Activated CD4-positive, alpha-beta T cell treated with anti-CD3 and anti-CD28 coated beads, Interleukin-2, amount 50 U/mL, for 16 hours (primary cell): ENCODE measurements around the gene PRKCE.

Experiments used
- DNase-seq: peaks from one replicate; pipeline ENCODE4 v3.0.0-alpha.2; 2020

PRKCE gene

GRCh38 chr2:45814951-45815621, 163.6 kb downstream of the PRKCE start:
- DNase-seq, result no peak

GRCh38 chr2:45816272-45816671, 164.8 kb downstream of the PRKCE start:
- DNase-seq, result no peak

DNA sequence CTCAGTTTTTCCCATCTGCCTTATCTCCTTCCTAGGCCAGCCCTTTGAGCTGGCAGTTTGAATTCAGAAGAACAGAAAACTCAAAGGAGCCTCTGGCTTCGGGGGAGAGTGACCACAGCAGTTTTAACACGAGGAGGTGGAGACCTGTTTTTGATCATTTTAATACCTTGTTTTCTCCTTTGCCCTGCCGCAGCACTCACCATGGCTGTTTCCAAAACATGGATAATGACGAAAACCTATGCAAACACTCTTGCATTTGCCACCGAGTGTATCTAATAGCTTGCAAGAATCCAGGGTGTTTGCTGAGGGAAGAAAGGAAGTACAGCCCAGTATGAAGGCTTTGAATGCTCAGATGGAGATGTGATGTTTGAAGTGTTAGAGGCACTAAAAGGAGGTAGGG, 167.1 kb downstream of the PRKCE start:
- no peak for DNase-seq

DNA sequence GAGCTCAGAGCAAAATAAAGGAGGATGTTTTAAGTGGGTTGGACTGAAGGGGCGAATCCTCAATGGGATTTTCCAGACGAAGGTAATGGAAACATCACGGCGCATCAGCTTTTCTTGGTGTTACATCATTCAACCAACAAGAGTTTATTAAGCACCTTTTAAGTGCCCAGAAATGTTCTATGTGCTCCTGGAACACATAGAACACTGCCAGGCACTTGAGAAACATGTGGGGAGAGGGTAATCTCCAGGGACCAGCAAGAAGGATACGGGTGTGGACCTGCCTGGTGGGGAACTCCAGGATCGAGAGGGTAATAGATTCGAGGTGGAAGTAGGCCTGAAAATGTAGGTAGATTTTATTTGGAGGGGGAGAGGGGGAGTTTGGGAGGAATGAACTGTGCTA, 168.6 kb downstream of the PRKCE start:
- no peak for DNase-seq

GRCh38 chr2:45821558-45822271, 170.2 kb downstream of the PRKCE start:
- no peak for DNase-seq

GRCh38 chr2:45822272-45822630, 170.8 kb downstream of the PRKCE start:
- DNase-seq, result no peak

- no peak for DNase-seq
These were observed 172.3 kb downstream of the PRKCE start for GRCh38 chr2:45823723-45824206.

GRCh38 chr2:45825001-45825651, 173.7 kb downstream of the PRKCE start:
- DNase-seq, result no peak

DNA sequence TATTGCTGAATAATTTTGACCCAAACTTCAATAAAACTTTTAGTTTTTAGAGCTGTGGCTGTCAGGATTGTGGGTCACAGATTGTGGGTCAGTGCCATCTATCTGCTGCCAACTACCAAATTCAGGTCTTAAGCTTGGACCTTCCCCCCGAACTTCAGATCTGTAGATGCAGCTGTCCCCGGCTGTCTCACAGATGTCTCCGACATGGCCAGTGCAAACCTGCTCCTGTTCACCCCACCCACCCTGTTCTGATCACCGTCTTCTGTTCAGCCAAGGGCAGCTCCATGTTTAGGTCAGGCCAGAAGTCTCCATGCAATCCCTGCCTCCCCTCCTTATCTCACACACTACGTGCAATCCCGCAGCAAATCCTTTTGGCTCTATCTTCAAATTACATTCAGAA, 175.0 kb downstream of the PRKCE start:
- DNase-seq, result no peak

DNA sequence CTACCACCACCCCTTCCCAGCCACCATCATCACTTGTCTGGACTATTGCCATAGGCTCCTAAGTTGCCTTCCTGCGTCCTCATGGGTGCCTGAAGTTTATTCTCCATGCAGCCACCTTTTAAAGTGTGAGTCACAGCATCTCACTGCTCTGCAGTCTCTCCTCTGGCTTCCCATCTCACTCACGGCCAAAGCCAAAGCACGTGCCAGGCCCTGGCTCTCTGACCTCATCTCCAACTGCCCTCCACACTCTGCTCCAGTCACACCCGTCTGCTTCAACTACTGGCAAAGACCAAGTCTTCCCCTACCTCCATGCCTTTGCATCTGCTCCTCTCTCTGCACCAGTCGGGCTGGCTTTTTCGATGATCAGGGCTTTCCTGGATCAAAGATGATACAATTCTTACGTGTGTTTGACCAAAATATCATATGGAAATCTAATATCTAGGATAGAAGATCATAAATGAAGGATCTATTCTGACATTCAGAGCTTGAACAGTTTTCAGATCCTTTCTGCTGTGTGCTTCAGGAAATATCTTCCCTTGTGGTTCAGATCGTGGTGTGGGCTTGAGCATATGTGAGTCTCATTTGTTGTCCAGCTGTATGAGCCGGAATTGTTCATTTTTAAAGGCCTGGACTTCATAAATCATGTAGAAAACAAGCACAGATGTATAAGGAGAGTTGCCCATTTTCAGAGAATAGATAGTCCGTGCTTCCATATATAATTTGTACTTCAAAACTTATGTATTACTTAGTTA, 175.6 kb downstream of the PRKCE start:
- no peak for DNase-seq

GRCh38 chr2:45830322-45830721, 178.8 kb downstream of the PRKCE start:
- DNase-seq, result no peak

DNA sequence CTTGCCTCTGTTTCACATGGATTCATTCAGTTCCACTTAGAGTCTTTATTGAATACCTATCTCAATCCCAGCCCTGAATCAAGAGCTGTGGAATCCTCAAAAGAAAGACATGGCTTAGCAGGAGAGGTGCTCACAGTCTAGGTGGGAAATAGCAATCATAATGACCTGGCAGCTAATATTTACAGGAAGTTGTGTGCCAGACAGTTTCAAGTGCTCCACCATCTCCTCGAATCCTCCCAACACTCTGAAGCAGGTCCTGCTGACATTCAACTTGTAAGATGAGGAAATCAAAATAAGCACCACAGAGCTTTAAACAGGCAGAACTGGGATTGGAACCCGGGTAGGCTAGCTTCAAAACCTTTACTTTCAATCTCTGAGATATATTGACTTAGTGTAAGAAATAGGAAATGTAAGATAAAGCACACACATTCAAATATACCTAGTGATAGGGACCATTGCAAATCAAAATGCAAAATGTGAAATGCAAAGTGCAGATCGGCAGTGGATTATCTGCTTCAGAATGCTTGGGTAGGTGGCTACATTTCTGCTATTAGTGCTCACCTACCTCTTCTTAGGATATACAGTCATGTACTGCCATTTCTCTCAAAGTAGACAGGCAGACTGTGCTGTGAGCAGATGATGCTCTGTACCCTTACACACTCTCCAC, 182.0 kb downstream of the PRKCE start:
- DNase-seq, result no peak

GRCh38 chr2:45833968-45834344, 182.5 kb downstream of the PRKCE start:
- DNase-seq, result no peak

DNA sequence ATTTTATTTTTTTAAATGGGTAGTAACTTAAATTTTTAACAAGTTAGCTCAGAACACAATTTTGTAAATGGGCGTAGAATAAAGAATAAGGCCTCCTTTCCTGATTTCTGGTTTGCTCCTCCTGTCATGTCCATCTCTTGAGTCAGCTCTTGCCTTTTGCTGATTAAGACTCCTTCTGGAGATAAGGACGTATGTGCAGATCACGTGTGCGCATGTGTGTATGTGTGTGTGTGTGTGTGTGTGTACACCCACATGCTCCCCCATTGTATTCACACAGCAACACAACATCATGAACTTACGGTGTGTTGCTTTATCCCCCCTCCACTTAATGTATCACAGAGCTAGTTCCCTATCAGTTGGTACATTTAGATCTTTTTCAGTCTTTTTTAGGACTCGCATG, 182.9 kb downstream of the PRKCE start:
- DNase-seq, result no peak

DNA sequence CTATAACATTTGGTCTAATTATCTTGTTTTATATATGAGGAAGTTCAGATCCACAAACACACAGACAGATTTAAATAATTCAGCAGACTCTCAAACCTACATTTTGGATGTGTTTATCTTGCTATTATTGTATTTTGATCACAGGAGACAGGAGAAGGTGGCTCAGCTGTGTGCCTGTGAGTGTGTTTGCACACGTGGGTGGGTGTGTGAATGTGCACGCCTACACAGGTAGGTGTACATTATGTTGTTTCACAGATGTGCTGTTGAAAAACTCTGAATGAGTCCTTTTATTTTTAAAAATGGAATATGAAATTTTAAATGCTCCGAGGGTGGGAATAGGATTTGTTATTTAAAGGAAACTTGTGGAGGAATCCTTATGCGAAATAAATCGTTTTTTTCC, 183.4 kb downstream of the PRKCE start:
- no peak for DNase-seq

DNA sequence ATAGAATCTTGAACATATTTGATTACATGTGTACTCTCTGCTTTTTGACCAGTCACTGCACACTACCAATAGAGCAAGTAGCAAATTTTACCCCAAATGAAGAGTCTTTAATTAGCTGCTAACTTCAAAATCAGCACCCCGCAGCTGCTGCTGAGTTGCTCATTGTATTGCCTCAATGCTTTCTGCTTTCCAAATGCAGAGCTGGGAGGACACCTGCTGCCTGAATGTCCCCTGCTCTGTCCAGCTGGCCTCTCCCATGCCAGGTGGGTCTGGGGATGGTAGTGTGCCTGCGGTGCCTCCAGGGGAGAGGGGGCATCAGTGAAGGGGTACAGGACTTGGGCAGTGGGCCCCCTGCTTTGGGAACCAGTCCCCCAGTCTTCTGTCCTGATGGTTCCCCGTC, 184.8 kb downstream of the PRKCE start:
- DNase-seq, result no peak

GRCh38 chr2:45836740-45837139, 185.3 kb downstream of the PRKCE start:
- no peak for DNase-seq

- no peak for DNase-seq
These were observed 186.4 kb downstream of the PRKCE start for GRCh38 chr2:45837812-45838341.

DNA sequence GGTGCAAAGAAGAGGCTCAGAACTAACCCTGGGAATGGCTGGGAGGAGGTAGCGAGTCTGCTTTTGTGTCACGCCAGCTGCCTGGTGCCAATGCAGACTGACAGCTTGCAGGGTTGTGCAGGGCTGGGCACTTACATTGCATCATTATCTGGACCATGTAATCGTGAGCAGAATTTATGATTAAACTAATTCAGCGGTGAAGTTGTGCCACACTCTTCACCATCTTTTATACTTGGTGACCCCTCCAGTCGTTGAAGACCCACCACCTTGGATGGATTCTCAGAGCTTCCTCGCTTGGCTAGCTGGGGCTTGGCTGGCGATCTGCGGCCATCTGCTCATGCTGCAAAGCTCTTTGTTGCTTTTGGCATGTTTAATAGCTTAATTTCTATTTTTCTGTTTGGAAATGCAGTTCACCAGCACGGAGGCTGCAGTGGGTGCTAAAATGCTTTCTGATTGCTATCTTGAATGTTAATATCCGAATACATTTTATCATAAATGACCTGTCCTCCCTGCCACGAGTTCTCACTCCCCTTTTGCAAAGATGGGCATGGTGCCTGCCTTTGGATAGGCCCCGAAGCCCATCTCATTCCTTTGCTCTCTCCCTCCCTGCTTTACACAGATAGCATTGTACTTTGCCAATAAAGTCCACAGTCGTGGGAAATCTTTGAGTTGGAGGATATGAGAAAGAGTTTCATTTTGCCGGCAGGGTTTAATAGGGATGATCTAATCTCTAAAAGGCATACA, 188.2 kb downstream of the PRKCE start:
- no peak for DNase-seq

- DNase-seq, result no peak
These were observed 189.0 kb downstream of the PRKCE start for GRCh38 chr2:45840481-45840880.

- no peak for DNase-seq
These were observed 190.4 kb downstream of the PRKCE start for GRCh38 chr2:45841752-45842407.
